A549 (cell line): ENCODE measurements around the gene ECSCR.

ENCODE experiments used
- CTCF ChIP-seq: fragments of >200 bp; sonication (Bioruptor Twin); formaldehyde crosslinking; IDR thresholded peaks from 3 replicates; pipeline ENCODE4 v1.5.1; 2016
- JUN ChIP-seq, 2 experiments: fragments of >200 bp; sonication (Bioruptor Twin); formaldehyde crosslinking; IDR thresholded peaks; 2 replicates in 1 of 2; 3 replicates in 1 of 2; pipeline ENCODE4 v1.6.1; 2016 to 2017
- KDM1A ChIP-seq: fragments of 200-600 bp; sonication (generic); IDR thresholded peaks from 2 replicates; pipeline ENCODE4 v1.6.1; 2016; ENCODE audit warnings: low read depth, mild to moderate bottlenecking
- NFE2L2 ChIP-seq: fragments of 150-350 bp; conservative IDR thresholded peaks from 2 replicates; pipeline ENCODE4 v1.6.1; 2014; ENCODE audit warnings: low read length
- SREBF2 ChIP-seq: fragments of 450-650 bp; IDR thresholded peaks from 2 replicates; pipeline ENCODE4 v1.6.1; 2014; ENCODE audit warnings: mild to moderate bottlenecking, moderate library complexity

GRCh38 chr5:139475865-139476617 lies 13.5 kb upstream of the ECSCR start:
- TF ChIP-seq NFE2L2 (no peak), CTCF (no peak), JUN (IDR thresholded peaks at IDR 0.05) (no peak), KDM1A (no peak), SREBF2 (no peak)
